Pancreas (tissue), 10 donors: Measurements from ENCODE around the gene NSD1. TPM values are rescaled to one million over a fixed set of nuclear protein-coding genes. Genes with fewer than 3 reads are reported as not detected.

Experiments
- ATAC-seq, 4 donors: fragments of 200-7000 bp; cut with Tn5 transposase; one replicate each; pipeline versions ENCODE4 v1.8.0 to v1.9.1; 2020; ENCODE audit warnings: mild to moderate bottlenecking in 4 of 4, moderate library complexity in 4 of 4
- DNase-seq, 6 donors: peaks; one replicate each; pipeline ENCODE4 v3.0.0-alpha.2; 2020
- FAIRE-seq: peaks from 2 replicates; lab custom pipeline; 2012; peaks lifted over from hg19 to GRCh38; lab: Jason Lieb, UNC
- H3K27ac ChIP-seq, 4 donors: fragments of 200-600 bp; sonication (generic); 1 replicate in 3 of 4; 2 replicates in 1 of 4; pipeline versions ENCODE4 v1.5.0 to v1.8.0; 2020
- H3K27me3 ChIP-seq, 4 donors: fragments of 200-600 bp; one replicate each; pipeline ENCODE4 v1.8.0; 2021
- H3K36me3 ChIP-seq, 3 donors: fragments of 200-600 bp; sonication (generic) in 1 of 3; one replicate each; pipeline versions ENCODE4 v1.5.0 to v1.8.0; 2020 to 2021
- H3K4me1 ChIP-seq, 3 donors: fragments of 200-600 bp; one replicate each; pipeline ENCODE4 v1.8.0; 2021
- H3K4me3 ChIP-seq, 4 donors: fragments of 200-600 bp; sonication (generic) in 2 of 4; one replicate each; pipeline versions ENCODE4 v1.5.0 to v1.8.0; 2020 to 2021
- H3K9me3 ChIP-seq, 4 donors: fragments of 200-600 bp; one replicate each; pipeline ENCODE4 v1.8.0; 2021
- WGBS, 2 donors: extraction: QIAGEN DNeasy Blood & Tissue Kit; methylation state at CpG; one replicate each; pipeline ENCODE4 v1.1.7; 2013; 5-methylcytosine and 5-hydroxymethylcytosine counted together
- intact Hi-C, 3 donors: fragments of 100-400 bp; cut with DNase I; formaldehyde crosslinking; loops; one replicate each; pipeline versions ENCODE4 v1.11.1 to v1.14.2; 2022
- polyA plus RNA-seq, 2 donors: library from polyadenylated mRNA; stranded (reverse); fragments of 200-250 nt; gene quantifications; one replicate each; pipeline ENCODE4 v1.2.3, GENCODE V29; 2013
- total RNA-seq, 6 donors: library from RNA; stranded (reverse); fragmentation: NEBNext Ultra II Directional in 4 of 6; extraction: Animal tissue kit (Norgen Biotek cat#: 25700) in 4 of 6; gene quantifications; one replicate each; pipeline versions ENCODE4 v1.2.1 to v1.2.4, GENCODE V29; 2021 to 2023
- TF ChIP-seq, protein P1 (sequence below), 4 donors: fragments of 200-600 bp; sonication (generic) in 3 of 4; IDR thresholded peaks; one replicate each; pipeline versions ENCODE4 v1.5.0 to v1.8.0; 2021; ENCODE audit warnings: antibody characterized with exemption in 4 of 4
- donor health status: healthy with polysubstance abuse.
- donor health status: DM: no; HTN: no; CAD: no; lungs with moderate emphysema.
- donor health status: DM: no; HTN: no; CAD: no.
- donor health status: control.
- donor health status: control.
- donor health status: Bipolar disorder and iron deficiency.
- donor health status: DM: yes; HTN: yes; CAD: no.
- donor health status: DM: no; HTN: no; CAD: no.
- donor health status: DM: no; HTN: no; CAD: no.
- donor health status: DM: yes; HTN: yes; CAD: no.

Gene NSD1
- total and polyA plus RNA-seq, 8 donors = 6.9 to 51.2 (median 33.5) TPM

DNA sequence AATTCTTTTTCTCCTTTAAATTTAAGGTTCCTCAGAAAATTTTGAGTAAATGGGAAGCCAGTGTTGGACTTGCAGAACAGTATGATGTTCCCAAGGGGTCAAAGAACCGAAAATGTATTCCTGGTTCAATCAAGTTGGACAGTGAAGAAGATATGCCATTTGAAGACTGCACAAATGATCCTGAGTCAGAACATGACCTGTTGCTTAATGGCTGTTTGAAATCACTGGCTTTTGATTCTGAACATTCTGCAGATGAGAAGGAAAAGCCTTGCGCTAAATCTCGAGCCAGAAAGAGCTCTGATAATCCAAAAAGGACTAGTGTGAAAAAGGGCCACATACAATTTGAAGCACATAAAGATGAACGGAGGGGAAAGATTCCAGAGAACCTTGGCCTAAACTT lies 76.0 kb downstream of the NSD1 start:
- H3K27ac ChIP-seq = no peak overlapping the region
- TF ChIP-seq, protein P1, sequence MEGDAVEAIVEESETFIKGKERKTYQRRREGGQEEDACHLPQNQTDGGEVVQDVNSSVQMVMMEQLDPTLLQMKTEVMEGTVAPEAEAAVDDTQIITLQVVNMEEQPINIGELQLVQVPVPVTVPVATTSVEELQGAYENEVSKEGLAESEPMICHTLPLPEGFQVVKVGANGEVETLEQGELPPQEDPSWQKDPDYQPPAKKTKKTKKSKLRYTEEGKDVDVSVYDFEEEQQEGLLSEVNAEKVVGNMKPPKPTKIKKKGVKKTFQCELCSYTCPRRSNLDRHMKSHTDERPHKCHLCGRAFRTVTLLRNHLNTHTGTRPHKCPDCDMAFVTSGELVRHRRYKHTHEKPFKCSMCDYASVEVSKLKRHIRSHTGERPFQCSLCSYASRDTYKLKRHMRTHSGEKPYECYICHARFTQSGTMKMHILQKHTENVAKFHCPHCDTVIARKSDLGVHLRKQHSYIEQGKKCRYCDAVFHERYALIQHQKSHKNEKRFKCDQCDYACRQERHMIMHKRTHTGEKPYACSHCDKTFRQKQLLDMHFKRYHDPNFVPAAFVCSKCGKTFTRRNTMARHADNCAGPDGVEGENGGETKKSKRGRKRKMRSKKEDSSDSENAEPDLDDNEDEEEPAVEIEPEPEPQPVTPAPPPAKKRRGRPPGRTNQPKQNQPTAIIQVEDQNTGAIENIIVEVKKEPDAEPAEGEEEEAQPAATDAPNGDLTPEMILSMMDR (IDR thresholded peaks at IDR 0.05) = no peak
- H3K36me3 ChIP-seq = peaks cover 0 to 39% (median 8%) of the 10 kb centered on the region in 3 donors
- no peak for FAIRE-seq
- no peak for ATAC-seq
- H3K9me3 ChIP-seq = no peaks in the 10 kb centered on the region
- 79 to 96% methylated on average over 4 of the region's 4 CpGs for WGBS, 2 donors
- H3K4me1 ChIP-seq = no peaks in the 10 kb centered on the region
- DNase-seq = no peak
- no peaks in the 10 kb centered on the region for H3K27me3 ChIP-seq
- H3K4me3 ChIP-seq = no peak overlapping the region
- intact Hi-C loops = no loop called here

DNA sequence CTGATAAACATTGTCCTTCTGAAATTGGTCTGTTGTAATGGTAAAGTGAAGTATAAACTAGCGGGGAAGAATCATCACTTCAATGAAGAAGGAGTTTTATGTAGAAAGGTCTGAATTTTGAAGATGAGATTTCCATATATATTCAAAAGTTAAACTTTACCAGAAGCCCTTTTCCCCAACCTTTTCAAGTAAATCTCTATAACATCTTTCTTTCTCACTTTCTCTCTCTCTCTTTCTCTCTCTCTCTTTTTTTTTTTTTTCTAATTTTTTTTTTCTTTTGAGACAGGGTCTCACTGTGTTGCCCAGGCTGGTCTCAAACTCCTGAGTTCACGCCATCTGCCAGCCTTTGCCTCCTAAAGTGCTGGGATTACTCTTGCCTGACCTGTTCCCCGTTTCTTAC lies 78.7 kb downstream of the NSD1 start:
- Histone ChIP-seq H3K27ac (no peak overlapping the region), H3K4me1 (no peaks in the 10 kb centered on the region), H3K9me3 (no peaks in the 10 kb centered on the region), H3K36me3 (peaks cover 0 to 19% (median 8%) of the 10 kb centered on the region in 3 donors), H3K4me3 (no peak overlapping the region), H3K27me3 (no peaks in the 10 kb centered on the region)
- TF ChIP-seq, protein P1 (IDR thresholded peaks at IDR 0.05) = no peak
- DNase-seq = no peak
- intact Hi-C loops = no loop called here
- no peak for ATAC-seq
- whole genome bisulfite sequencing, 2 donors = 59 to 65% methylated on average over 3 of the region's 3 CpGs
- FAIRE-seq = no peak

DNA sequence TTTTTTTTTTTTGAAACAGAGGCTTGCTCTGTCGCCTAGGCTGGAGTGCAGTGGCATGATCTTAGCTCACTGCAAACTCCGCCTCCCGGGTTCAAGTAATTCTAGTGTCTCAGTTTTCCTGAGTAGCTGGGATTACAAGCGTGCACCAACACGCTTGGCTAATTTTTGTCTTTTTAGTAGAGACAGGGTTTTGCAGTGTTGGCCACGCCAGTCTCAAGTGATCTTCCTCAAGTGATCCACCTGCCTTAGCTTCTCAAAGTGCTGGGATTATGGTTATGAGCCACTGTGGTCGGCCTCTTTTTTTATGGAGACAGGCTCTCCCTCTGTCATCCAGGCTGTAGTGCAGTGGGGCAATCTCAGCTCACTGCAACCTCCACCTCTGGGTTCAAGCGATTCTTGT lies 87.0 kb downstream of the NSD1 start:
- TF ChIP-seq, protein P1 (IDR thresholded peaks at IDR 0.05) = no peak
- intact Hi-C loops = no loop called here
- H3K27me3 ChIP-seq = no peaks in the 10 kb centered on the region
- no peak for ATAC-seq
- H3K4me3 ChIP-seq = no peak overlapping the region
- H3K27ac ChIP-seq = no peak overlapping the region
- no peak for DNase-seq
- peaks cover 0 to 4% (median 0%) of the 10 kb centered on the region in 3 donors for H3K4me1 ChIP-seq
- no peak for FAIRE-seq
- H3K9me3 ChIP-seq = no peaks in the 10 kb centered on the region
- WGBS, 2 donors = 96 to 98% methylated on average over 8 of the region's 8 CpGs
- H3K36me3 ChIP-seq = no peaks in the 10 kb centered on the region

DNA sequence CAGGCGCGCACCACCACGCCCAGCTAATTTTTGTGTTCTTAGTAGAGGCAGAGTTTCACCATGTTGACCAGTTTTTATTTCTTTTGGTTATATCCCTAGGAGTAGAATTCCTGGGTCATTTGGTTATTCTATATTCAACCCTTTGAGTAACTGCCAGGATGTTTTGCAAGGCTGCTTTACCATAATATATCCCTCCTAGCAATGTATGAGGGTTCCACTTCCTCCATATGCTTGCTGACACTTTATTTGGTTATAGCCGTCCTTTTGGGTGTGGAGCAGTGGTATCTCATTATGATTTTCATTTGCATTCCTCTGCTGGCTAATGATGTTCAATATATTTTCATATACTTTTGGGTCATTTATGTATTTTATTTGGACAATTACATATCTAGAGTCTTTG lies 88.7 kb downstream of the NSD1 start:
- H3K4me3 ChIP-seq = no peak overlapping the region
- FAIRE-seq (no peak), DNase-seq (no peak), ATAC-seq (no peak)
- TF ChIP-seq, protein P1 (IDR thresholded peaks at IDR 0.05) = no peak
- H3K36me3 ChIP-seq = no peaks in the 10 kb centered on the region
- H3K27me3 ChIP-seq = no peaks in the 10 kb centered on the region
- WGBS, 2 donors = 92 to 99% methylated on average over 4 of the region's 4 CpGs
- no peaks in the 10 kb centered on the region for H3K9me3 ChIP-seq
- intact Hi-C loops = no loop called here
- peaks cover 0 to 4% (median 0%) of the 10 kb centered on the region in 3 donors for H3K4me1 ChIP-seq
- H3K27ac ChIP-seq = no peak overlapping the region

DNA sequence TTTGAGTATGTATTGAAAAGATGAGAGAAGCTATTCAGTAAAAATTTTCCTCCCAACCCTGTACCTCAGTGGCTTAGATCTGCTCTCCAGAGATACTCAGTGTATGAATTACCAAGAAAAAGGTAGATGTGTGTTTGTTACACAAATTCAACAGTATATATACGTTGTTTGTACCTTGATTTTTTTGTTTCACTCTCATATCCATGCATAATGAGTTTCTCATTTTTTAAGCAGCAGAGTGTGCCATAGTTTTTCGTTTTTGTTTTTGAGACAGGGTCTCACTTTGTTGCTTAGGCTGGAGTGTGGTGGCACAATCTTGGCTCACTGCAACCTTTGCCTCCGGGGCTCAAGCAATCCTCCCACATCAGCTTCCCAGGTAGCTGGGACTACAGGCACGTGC lies 92.2 kb downstream of the NSD1 start:
- Histone ChIP-seq H3K27me3 (no peaks in the 10 kb centered on the region), H3K27ac (no peak overlapping the region), H3K4me3 (no peak overlapping the region), H3K36me3 (no peaks in the 10 kb centered on the region), H3K4me1 (peaks cover 0 to 4% (median 0%) of the 10 kb centered on the region in 3 donors), H3K9me3 (no peaks in the 10 kb centered on the region)
- DNase-seq (no peak), ATAC-seq (no peak), FAIRE-seq (no peak)
- WGBS, 2 donors = 91 to 94% methylated on average over 4 of the region's 4 CpGs
- intact Hi-C loops = no loop called here
- TF ChIP-seq, protein P1 (IDR thresholded peaks at IDR 0.05) = no peak
